GM19324 (cell line): ENCODE results near the gene ZGPAT.

Source experiments
- ATAC-seq: cut with Tn5 transposase; IDR thresholded peaks from one replicate; pipeline ENCODE4 v1.9.1; 2021; ENCODE audit warnings: mild to moderate bottlenecking, moderate library complexity; ENCODE audit not compliant: unreplicated experiment, low FRiP score

Gene ZGPAT

DNA sequence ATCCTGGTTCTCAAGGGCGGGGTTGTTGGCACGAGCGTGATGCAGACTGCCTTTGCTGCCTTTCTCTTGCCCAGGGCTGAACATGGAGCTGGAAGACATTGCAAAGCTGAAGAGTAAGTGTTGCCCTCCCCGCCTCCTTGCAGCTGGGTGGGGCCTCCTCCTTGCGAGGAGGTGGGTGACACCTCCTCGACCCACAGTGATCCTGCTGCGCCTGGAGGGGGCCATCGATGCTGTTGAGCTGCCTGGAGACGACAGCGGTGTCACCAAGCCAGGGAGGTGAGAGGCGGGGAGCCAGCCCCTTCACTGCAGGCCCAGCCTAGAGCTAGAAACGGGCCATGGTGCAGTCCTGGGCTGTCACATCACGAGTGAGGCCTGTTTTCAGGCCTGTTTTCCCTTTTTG is 29.8 kb upstream of the ZGPAT start:
- ATAC-seq = no peak

DNA sequence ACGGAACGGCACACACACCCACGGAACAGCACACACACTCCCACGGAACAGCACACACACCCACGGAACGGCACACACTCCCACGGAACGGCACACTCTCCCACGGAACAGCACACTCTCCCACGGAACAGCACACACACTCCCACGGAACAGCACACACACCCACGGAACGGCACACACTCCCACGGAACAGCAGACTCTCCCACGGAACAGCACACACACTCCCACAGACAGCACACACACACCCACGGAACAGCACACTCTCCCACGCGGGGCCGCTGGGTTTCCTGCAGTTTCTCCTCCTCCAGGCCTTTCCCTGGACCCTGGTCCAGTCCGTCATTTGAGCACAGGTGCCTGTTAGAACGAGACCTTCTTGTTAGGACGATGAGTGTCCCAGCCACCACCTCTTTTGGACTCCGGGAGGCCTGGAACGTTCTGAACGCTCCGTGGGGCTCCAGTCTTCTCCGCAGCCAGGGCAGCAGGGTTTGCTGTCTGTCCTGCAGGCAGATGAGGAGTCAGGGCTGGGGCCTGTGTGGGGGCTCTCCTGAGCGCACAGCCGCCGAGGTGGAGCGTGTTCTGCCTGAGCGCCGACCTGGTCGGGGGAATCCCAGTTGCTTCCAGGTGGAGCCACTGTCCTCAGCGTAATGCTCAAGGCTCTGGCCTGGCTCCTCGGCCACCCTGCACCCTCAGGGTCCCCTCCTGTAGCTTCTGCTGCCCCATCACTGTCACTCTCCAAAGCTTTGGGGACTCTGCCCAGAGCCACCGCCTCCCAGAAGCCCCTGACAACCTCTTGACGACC is 29.0 kb upstream of the ZGPAT start:
- no peak for ATAC-seq

GRCh38 chr20:63679799-63680305 is 28.0 kb upstream of the ZGPAT start:
- ATAC-seq = no peak

GRCh38 chr20:63680427-63680826 is 27.4 kb upstream of the ZGPAT start:
- ATAC-seq = no peak

DNA sequence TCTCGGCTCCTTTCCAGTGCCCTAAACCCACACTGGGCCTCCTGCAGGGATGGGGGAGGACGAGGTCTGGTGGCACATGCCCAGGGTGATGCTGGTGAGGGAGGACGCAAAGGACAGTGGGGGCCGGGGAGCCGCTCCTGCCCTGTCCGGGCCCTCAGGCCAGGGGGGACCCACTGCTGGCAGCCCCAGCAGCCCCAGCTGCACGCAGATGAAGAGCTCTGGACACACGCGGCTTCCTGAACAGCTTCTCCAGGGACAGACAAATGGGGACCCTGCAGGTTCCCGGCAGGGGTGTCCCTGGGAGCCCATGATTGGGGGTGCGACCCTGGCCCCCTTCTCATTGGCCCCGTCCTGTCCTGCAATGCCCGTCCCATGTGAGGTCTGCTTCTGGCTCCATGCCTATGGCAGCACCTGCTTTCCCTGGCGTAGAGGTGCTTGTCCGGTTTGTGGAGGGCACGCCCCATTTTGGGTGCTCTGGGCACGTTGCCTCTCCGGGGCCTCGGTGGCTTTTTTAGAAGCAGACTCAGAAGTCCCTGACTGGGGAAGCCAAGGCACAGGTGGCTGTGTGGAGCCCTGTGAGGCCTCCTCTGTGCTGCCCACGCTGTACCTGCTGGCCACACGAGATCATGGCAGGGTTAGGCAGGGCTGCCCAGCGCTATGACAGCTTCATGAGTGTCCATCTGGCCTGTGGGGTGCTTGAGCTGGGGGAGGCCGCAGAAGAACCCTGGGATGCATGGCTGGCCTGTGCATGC is 26.8 kb upstream of the ZGPAT start:
- ATAC-seq = no peak

- ATAC-seq = no peak
Measured at GRCh38 chr20:63681609-63682142, 26.2 kb upstream of the ZGPAT start.

DNA sequence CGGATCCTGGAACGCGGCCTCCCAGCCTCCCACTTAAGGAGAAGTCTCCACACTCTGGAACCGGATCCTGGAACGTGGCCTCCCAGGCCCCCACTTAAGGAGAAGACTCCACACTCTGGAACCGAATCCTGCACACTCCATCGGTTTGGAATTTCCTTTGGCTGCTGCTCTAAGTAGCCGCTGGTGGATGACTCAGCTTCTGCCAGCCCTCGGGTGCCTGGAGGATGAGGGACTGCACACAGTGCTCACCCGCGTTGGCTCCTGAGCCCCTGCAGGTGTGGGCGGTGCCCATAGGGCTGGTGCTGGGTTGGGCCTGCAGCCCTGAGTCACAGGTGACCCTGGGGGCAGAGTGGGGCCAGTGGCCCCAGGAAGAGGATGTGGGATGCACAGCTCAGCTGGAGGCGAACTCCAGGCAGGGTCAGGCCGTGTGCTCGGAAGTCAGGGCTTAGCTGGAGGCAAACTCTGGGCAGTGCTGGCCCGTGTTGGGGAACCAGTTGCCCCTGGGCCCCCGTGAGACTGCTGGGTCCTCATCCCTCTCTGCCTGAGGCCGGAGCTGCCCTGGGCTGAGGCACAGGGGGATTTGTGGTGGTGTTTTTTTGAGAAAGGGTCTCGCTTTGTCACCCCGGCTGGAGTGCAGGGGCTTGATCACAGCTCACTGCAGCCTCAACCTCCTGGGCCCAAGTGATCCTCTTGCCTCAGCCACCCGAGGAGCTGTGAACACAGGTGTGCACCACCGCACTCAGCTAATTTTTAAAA is 25.3 kb upstream of the ZGPAT start:
- ATAC-seq = no peak

GRCh38 chr20:63685269-63686026 is 22.4 kb upstream of the ZGPAT start:
- ATAC-seq = no peak

- no peak for ATAC-seq
Measured at GRCh38 chr20:63686094-63686491, 21.7 kb upstream of the ZGPAT start.

DNA sequence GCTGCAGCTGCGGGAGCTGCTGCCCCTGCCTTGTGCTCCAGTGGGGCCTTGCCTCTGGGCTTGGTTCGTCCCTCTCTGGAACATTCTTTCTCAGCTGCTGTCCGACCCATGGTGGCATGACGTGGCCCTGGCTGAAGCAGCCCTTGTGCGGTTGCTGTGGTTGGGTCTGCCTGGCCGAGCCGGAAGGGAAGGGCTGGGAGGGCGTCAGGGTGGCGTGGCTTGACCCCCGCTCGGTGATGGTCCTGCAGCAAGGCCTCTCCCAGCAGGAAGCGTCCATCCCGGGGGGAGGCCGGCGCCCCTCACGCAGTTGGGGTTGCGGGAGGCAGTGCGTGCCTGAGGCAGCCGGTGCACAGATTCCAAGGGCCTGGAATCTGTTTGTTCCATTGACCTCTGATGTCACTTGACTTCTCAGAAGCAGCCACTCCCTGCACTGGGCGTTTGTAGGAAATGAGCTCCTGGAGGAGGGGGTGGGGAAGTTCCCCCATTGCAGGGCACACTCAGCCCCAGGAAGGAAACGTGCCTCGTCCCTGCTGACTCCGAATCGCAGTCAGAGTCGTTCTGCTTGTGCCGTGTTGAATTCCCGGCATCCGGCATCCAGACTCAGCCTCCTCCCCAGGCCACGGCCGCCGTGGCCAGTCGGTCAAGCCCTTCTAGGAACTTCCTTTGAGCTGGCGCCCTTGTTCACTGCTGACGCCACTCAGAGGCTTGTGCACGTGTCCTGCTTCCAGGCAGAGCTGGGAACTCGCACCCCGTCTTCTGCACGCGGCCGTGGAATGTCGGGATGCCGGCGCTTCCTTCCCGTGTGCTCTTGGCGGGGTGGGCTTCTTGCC is 21.1 kb upstream of the ZGPAT start:
- ATAC-seq = no peak

GRCh38 chr20:63687419-63688178 is 20.2 kb upstream of the ZGPAT start:
- no peak for ATAC-seq

- no peak for ATAC-seq
Measured at GRCh38 chr20:63688228-63689045, 19.4 kb upstream of the ZGPAT start.

- no peak for ATAC-seq
Measured at GRCh38 chr20:63689046-63690002, 18.5 kb upstream of the ZGPAT start.

GRCh38 chr20:63690003-63690897 is 17.6 kb upstream of the ZGPAT start:
- no peak for ATAC-seq

- ATAC-seq = no peak
Measured at GRCh38 chr20:63690898-63691710, 16.7 kb upstream of the ZGPAT start.
